ENCODE results near the gene DIP2C. TPM values are rescaled to one million over a fixed set of nuclear protein-coding genes. Genes with fewer than 3 reads are reported as not detected.
A peak's percentile ranks its signal among the peaks of the same experiment; 100 is the strongest.

The DIP2C gene
- total RNA-seq, 6 experiments from 2014 or later = 23.2 to 28.9 (median 26.3) TPM

DNA sequence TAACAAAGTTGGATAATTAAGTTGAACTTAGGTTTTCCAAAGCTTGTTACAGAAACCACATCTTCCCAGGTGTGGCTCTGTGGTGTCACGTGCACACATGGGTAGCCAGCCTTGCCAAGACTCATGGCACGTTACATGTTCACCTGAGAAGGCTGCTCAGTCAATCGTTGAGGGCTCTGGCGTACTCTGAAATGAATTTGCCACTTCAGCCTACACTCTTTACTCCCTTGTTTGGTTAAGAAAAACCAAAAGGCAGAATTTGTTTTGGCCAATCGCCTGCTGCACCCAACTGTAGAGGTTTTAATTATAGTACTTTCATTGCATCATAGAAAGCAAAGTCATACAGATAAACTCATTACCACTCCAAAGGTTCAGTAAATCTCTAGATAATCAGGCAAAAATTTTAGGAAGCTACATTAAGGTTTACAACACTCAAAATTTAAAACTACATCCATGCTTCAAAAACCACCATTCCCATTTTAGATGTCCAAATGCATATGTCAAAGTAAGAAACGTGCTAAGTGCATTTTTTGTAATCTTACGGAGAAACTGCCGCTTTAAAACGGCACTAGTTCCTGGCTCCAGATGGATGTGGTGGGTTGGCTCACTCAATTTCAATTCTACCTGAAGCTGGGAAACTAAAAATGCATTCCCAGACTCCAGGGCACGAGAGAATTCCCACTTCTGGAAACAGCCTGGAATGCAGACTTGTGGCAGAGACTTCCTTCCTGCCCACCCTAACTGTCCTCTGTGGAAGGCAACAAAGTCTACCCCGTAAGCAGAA lies 88.4 kb downstream of the DIP2C start:
- no peak overlapping the region for H3K4me3 Mint-ChIP-seq
- no peaks in the 10 kb centered on the region for H3K36me3 Mint-ChIP-seq (ENCODE audit: low read depth)
- H3K27me3 Mint-ChIP-seq (ENCODE audit: insufficient read depth) = peaks cover 3% of the 10 kb centered on the region
- DNase-seq = no peak
- H3K9me3 Mint-ChIP-seq = no peaks in the 10 kb centered on the region
- H3K4me1 Mint-ChIP-seq (ENCODE audit: low read depth) = peaks cover 72% of the 10 kb centered on the region
- peak overlapping the region; percentile 43 for H3K27ac Mint-ChIP-seq
- no peak for TF ChIP-seq CTCF (IDR thresholded peaks at IDR 0.05)

GRCh38 chr10:600234-600633 lies 89.2 kb downstream of the DIP2C start:
- Mint-ChIP-seq H3K27ac (peak overlapping the region; percentile 99), H3K4me1 (ENCODE audit: low read depth) (peaks cover 69% of the 10 kb centered on the region), H3K27me3 (ENCODE audit: insufficient read depth) (peaks cover 3% of the 10 kb centered on the region), H3K36me3 (ENCODE audit: low read depth) (no peaks in the 10 kb centered on the region), H3K4me3 (no peak overlapping the region), H3K9me3 (no peaks in the 10 kb centered on the region)
- DNase-seq = no peak
- TF ChIP-seq CTCF (IDR thresholded peaks at IDR 0.05) = no peak

GRCh38 chr10:599767-600166 lies 89.7 kb downstream of the DIP2C start:
- Mint-ChIP-seq H3K4me3 (no peak overlapping the region), H3K9me3 (no peaks in the 10 kb centered on the region), H3K4me1 (ENCODE audit: low read depth) (peaks cover 69% of the 10 kb centered on the region), H3K27ac (peak overlapping the region; percentile 99), H3K27me3 (ENCODE audit: insufficient read depth) (peaks cover 3% of the 10 kb centered on the region), H3K36me3 (ENCODE audit: low read depth) (no peaks in the 10 kb centered on the region)
- TF ChIP-seq CTCF (IDR thresholded peaks at IDR 0.05) = no peak
- no peak for DNase-seq

DNA sequence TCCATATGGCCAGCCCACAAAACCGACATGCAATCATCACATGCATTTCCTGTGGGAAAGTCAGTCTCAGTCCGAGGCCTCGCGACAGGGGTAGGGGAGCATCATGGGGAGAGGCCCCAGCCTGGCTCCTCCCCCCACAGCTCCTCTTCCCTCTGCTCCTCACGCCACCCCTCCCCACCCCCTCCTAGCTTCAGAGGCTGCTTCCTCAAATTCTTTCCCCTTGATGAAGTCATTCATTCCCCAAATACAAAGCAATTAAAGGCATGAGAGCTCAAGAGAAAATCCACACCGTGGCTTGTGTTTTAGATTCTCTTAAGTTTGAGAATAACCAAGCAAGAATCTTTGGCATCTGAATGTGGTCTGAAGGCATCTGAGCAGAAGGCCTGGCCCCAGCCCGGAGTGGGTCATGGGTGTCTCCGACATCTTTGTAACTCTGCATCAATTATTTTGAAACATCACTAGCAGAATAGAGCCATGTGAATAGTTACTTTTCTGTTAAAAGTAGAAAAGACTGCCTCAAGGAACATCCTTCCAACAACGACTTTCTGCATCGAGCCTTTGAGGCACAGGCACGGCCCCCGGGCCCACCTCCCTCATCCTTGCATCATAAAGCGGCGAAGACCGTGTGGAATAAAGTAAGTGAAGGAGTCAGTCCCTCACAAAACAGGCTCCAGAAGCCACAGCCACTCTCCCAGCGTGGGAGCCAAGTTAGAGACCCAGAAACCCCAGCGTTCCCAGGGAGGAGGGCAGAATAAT lies 90.9 kb downstream of the DIP2C start:
- Mint-ChIP-seq H3K9me3 (no peaks in the 10 kb centered on the region), H3K4me1 (ENCODE audit: low read depth) (peaks cover 69% of the 10 kb centered on the region), H3K27me3 (ENCODE audit: insufficient read depth) (peaks cover 3% of the 10 kb centered on the region; the same call in 1 of the 2 replicates), H3K4me3 (peak overlapping the region; percentile 84), H3K27ac (peak overlapping the region; percentile 99), H3K36me3 (ENCODE audit: low read depth) (no peaks in the 10 kb centered on the region)
- TF ChIP-seq CTCF (IDR thresholded peaks at IDR 0.05) = no peak
- peak; percentile 97 for DNase-seq

- Mint-ChIP-seq H3K4me3 (peak overlapping the region; percentile 84), H3K9me3 (no peaks in the 10 kb centered on the region), H3K4me1 (ENCODE audit: low read depth) (peaks cover 63% of the 10 kb centered on the region), H3K27me3 (ENCODE audit: insufficient read depth) (peaks cover 3% of the 10 kb centered on the region; the same call in 1 of the 2 replicates), H3K27ac (peak overlapping the region; percentile 99), H3K36me3 (ENCODE audit: low read depth) (no peaks in the 10 kb centered on the region)
- TF ChIP-seq CTCF (IDR thresholded peaks at IDR 0.05) = no peak
- DNase-seq = no peak
Measured at GRCh38 chr10:597976-598375, 91.5 kb downstream of the DIP2C start.

All from HFFc6 (cell line).